Stomach (tissue), 9 donors: ENCODE measurements around the gene ANKDD1B. TPM values are rescaled to one million over a fixed set of nuclear protein-coding genes. Genes with fewer than 3 reads are reported as not detected.

ENCODE experiments used
- DNase-seq, 2 donors: peaks; one replicate each; pipeline versions ENCODE4 v3.0.0 to v3.0.0-alpha.2; 2013 to 2019
- H3K27ac ChIP-seq, 5 donors: fragments of 200-600 bp in 4 of 5; sonication (generic) in 4 of 5; one replicate each; pipeline ENCODE4 v1.5.1; 2013 to 2019; ENCODE audit warnings: mild to moderate bottlenecking in 1 of 5, moderate library complexity in 1 of 5
- H3K27me3 ChIP-seq, 3 donors: fragments of 200-600 bp; sonication (generic); one replicate each; pipeline ENCODE4 v1.5.1; 2017 to 2019; ENCODE audit warnings: mixed run types in 1 of 3
- H3K36me3 ChIP-seq, 4 donors: fragments of 200-600 bp; sonication (generic); 1 replicate in 3 of 4; 2 replicates in 1 of 4; pipeline ENCODE4 v1.5.1; 2016 to 2019
- H3K4me1 ChIP-seq, 4 donors: fragments of 200-600 bp; sonication (generic); one replicate each; pipeline ENCODE4 v1.5.1; 2016 to 2019
- H3K4me3 ChIP-seq, 4 donors: fragments of 200-600 bp; sonication (generic) in 3 of 4; one replicate each; pipeline ENCODE4 v1.5.1; 2016 to 2019; ENCODE audit warnings: mild to moderate bottlenecking in 1 of 4
- H3K9me3 ChIP-seq, 4 donors: fragments of 200-600 bp; sonication (generic); one replicate each; pipeline ENCODE4 v1.5.1; 2016 to 2019
- EP300 ChIP-seq: sonication (generic); formaldehyde crosslinking; IDR thresholded peaks from one replicate; pipeline ENCODE4 v1.6.1; 2017; ENCODE audit warnings: antibody characterized with exemption
- POLR2A ChIP-seq, 4 donors: fragments of 450-650 bp; IDR thresholded peaks; one replicate each; pipeline ENCODE4 v1.6.1; 2016; ENCODE audit warnings: antibody characterized with exemption in 4 of 4, control low read depth in 2 of 4, mild to moderate bottlenecking in 1 of 4, moderate library complexity in 1 of 4
- POLR2AphosphoS5 ChIP-seq, 3 donors: sonication (generic); formaldehyde crosslinking; IDR thresholded peaks; one replicate each; pipeline ENCODE4 v1.6.1; 2016; ENCODE audit warnings: antibody characterized with exemption in 3 of 3
- WGBS, 5 donors: extraction: QIAGEN DNeasy Blood & Tissue Kit in 3 of 5; methylation state at CpG; one replicate each; pipeline versions ENCODE4 v1.1.5 to v1.1.7; 2013 to 2018; 5-methylcytosine and 5-hydroxymethylcytosine counted together
- intact Hi-C: fragments of 100-400 bp; cut with DNase I; formaldehyde crosslinking; loops from one replicate; pipeline ENCODE4 v1.15.1; 2023; ENCODE audit warnings: low total_unique reads
- polyA plus RNA-seq, 3 donors: library from polyadenylated mRNA; stranded (reverse); fragments of 200-250 nt; gene quantifications; one replicate each; pipeline ENCODE4 v1.2.3, GENCODE V29; 2013
- total RNA-seq, 5 donors: library from RNA; depleted of rRNA; stranded (reverse); fragments of >200 nt; gene quantifications; one replicate each; pipeline versions ENCODE4 v1.1.0 to v1.2.3, GENCODE V29; 2014 to 2016
- TF ChIP-seq, protein P1 (sequence below), 7 experiments: fragments of 450-650 bp in 4 of 7; fragments of 200-600 bp in 3 of 7; sonication (generic) in 3 of 7; IDR thresholded peaks; one replicate each; pipeline ENCODE4 v1.5.1; 2016 to 2019; ENCODE audit warnings: antibody characterized with exemption in 7 of 7, control low read depth in 2 of 7, mild to moderate bottlenecking in 1 of 7
- donor health status: healthy with polysubstance abuse.
- donor health status: Bipolar disorder and iron deficiency.
- donor health status: healthy.

Gene ANKDD1B
- total and polyA plus RNA-seq, 8 donors, result 0.37 to 11.6 (median 3.6) TPM; not detected in 2

DNA sequence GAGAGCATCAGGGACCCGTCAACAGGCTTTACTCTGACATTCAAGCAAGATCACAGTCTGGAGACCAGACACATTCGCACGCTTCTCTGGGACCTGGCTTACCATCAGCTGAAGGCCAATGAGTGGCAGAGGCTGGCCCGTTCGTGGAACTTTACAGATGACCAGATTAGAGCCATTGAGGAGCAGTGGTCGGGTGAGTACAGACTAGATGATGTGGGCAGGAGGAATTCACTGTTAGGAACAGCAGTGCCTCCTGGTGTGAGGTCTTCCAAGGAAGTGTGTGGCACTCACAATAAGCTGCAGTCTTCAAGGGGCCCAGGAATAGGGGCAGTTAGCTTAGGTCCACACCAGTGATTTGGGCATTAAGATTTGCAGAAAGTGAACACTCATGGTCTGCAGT, 55.5 kb downstream of the ANKDD1B start:
- Histone ChIP-seq H3K36me3 (no peaks in the 10 kb centered on the region), H3K27me3 (no peaks in the 10 kb centered on the region), H3K4me3 (no peak overlapping the region), H3K27ac (no peak overlapping the region), H3K9me3 (no peaks in the 10 kb centered on the region), H3K4me1 (peaks cover 0 to 19% (median 16%) of the 10 kb centered on the region in 4 donors)
- TF ChIP-seq EP300 (no peak), POLR2AphosphoS5 (IDR thresholded peaks at IDR 0.05) (no peak), POLR2A (IDR thresholded peaks at IDR 0.05) (no peak)
- TF ChIP-seq, protein P1, sequence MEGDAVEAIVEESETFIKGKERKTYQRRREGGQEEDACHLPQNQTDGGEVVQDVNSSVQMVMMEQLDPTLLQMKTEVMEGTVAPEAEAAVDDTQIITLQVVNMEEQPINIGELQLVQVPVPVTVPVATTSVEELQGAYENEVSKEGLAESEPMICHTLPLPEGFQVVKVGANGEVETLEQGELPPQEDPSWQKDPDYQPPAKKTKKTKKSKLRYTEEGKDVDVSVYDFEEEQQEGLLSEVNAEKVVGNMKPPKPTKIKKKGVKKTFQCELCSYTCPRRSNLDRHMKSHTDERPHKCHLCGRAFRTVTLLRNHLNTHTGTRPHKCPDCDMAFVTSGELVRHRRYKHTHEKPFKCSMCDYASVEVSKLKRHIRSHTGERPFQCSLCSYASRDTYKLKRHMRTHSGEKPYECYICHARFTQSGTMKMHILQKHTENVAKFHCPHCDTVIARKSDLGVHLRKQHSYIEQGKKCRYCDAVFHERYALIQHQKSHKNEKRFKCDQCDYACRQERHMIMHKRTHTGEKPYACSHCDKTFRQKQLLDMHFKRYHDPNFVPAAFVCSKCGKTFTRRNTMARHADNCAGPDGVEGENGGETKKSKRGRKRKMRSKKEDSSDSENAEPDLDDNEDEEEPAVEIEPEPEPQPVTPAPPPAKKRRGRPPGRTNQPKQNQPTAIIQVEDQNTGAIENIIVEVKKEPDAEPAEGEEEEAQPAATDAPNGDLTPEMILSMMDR (IDR thresholded peaks at IDR 0.05), result no peak
- intact Hi-C loops, result no loop called here
- WGBS, 5 donors, result 71 to 95% (median 89%) methylated on average over 6 of the region's 6 CpGs
- no peak for DNase-seq

DNA sequence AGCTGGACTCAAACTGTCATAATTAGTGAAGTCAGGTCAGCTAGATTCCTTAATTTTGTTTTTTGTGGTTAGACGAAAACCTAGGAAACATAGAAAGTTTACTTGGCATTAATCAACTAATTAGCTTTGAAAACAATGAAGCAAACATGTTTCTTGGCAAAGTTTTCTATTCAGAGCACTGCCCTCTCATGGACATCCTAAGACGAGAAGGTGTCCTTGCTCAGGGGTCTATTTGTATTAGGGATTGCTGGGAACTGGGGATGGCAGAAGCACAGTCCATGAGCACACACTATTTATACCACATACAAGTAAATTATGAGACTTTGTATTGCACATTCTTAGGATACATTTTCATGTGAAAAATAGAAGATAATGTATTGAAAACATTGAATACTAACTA, 56.3 kb downstream of the ANKDD1B start:
- no peak for DNase-seq
- no peak overlapping the region for H3K27ac ChIP-seq
- no peak overlapping the region for H3K4me3 ChIP-seq
- no peak for TF ChIP-seq EP300
- no peak for TF ChIP-seq POLR2A (IDR thresholded peaks at IDR 0.05)
- no peak for TF ChIP-seq POLR2AphosphoS5 (IDR thresholded peaks at IDR 0.05)
- TF ChIP-seq, protein P1 (IDR thresholded peaks at IDR 0.05), result no peak
- intact Hi-C loops, result no loop called here
- 54 to 73% (median 64%) methylated on average over 2 of the region's 2 CpGs for WGBS, 5 donors
- H3K9me3 ChIP-seq, result no peaks in the 10 kb centered on the region
- H3K4me1 ChIP-seq, result peaks cover 0 to 21% (median 16%) of the 10 kb centered on the region in 4 donors
- H3K36me3 ChIP-seq, result peaks cover 0 to 2% (median 0%) of the 10 kb centered on the region in 4 donors
- no peaks in the 10 kb centered on the region for H3K27me3 ChIP-seq

DNA sequence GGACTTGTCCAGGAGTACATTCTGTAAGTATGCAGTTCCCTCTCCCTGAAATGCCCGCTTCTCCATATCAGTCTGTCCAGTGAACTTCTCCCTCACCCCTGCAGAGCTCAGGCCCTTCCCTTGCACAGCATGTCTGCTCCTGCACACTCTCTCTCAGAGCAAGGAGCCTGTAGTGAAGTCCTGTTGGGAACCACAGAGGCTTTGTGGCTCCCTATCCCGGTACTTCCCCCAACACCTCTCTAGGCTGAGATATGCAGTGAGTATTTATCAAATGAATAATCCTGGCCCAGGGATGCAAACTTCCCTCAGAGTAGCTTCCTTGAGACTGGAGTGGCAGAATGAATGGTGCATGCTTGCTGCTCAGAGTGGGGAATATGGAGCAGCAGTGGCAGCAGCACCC, 57.2 kb downstream of the ANKDD1B start:
- 65 to 80% (median 69%) methylated on average over 2 of the region's 2 CpGs for WGBS, 5 donors
- Histone ChIP-seq H3K9me3 (no peaks in the 10 kb centered on the region), H3K4me3 (peak overlapping the region in 1 of 4 donors; percentile 34), H3K36me3 (peaks cover 0 to 11% (median 4%) of the 10 kb centered on the region in 4 donors), H3K27ac (peak overlapping the region in 2 of 5 donors; percentile 50 to 70), H3K27me3 (no peaks in the 10 kb centered on the region), H3K4me1 (peaks cover 0 to 23% (median 16%) of the 10 kb centered on the region in 4 donors)
- intact Hi-C loops, result no loop called here
- DNase-seq, result no peak
- TF ChIP-seq POLR2A (IDR thresholded peaks at IDR 0.05) (no peak), EP300 (no peak), POLR2AphosphoS5 (IDR thresholded peaks at IDR 0.05) (no peak)
- TF ChIP-seq, protein P1 (IDR thresholded peaks at IDR 0.05), result no peak

DNA sequence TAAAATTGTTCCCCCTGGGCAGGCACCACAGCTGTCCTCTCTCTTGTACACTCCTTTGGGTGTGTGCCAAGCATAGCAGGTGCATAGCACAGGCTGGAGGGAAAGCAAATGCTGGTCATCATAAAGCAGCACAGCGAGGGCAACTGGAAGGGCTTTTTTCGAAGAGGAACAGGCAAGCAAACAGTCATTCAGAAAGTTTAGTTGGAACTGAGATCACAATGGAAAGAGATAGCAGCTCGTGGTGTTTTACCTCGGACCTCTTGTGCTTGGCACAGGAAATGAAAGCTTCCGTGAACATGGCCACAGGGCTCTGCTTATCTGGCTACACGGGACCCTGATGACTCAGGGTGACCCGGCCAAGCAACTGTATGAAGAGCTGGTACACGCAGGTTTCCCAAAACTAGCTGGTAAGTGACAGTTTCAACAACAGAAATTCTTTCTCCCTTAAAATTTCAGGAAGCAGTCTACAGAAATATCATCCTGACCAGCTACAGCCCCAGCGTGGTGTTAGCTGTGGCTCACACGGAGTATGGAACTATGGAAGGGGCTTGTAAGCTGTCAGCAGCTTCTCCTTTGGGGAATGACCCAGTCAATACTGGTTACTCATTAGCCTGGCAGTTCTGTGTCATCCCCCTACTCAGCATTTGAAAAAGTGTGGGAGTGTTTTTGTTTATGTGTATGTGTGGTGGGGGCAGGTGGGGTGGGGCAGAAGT, 57.9 kb downstream of the ANKDD1B start:
- 12 to 30% (median 24%) methylated on average over 10 of the region's 10 CpGs for WGBS, 5 donors

DNA sequence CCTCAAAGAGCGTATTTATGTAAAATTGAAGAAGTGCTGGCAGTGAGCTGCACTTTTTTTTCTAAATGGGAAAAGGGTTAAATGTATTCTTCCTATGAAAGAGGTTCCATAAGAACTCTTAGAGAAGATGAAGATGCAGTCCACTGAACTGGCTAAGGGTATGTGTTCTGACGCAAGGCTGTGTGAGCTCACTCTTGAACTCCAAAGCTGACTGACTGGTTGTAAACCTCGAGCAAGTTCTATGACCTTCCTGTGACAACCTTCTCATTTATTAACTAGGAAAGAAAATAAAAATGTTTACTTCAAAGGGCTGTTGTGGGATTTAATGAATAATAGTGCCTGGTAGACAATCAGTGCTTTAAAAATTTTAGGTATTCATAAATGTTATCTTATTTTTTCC, 59.3 kb downstream of the ANKDD1B start:
- Histone ChIP-seq H3K4me3 (no peak overlapping the region), H3K9me3 (no peaks in the 10 kb centered on the region), H3K36me3 (peaks cover 0 to 23% (median 21%) of the 10 kb centered on the region in 4 donors), H3K4me1 (peaks cover 0 to 23% (median 16%) of the 10 kb centered on the region in 4 donors), H3K27me3 (no peaks in the 10 kb centered on the region), H3K27ac (no peak overlapping the region)
- TF ChIP-seq EP300 (no peak), POLR2A (IDR thresholded peaks at IDR 0.05) (no peak)
- TF ChIP-seq, protein P1 (IDR thresholded peaks at IDR 0.05), result no peak
- DNase-seq, result peak in 1 of 2 donors; percentile 63
- intact Hi-C loops, result no loop called here
- WGBS, 5 donors, result 69 to 76% (median 73%) methylated on average over 3 of the region's 3 CpGs

More for the DNA sequence above, 57.9 kb downstream of the ANKDD1B start:
- peaks cover 0 to 14% (median 10%) of the 10 kb centered on the region in 4 donors for H3K36me3 ChIP-seq
- intact Hi-C loops, result no loop called here
- peak; percentile 62 to 73 for DNase-seq
- H3K27me3 ChIP-seq, result no peaks in the 10 kb centered on the region
- peak overlapping the region in 2 of 4 donors; percentile 6 to 34 for H3K4me3 ChIP-seq
- peaks cover 0 to 23% (median 16%) of the 10 kb centered on the region in 4 donors for H3K4me1 ChIP-seq
- TF ChIP-seq POLR2A (IDR thresholded peaks at IDR 0.05), result no peak
- TF ChIP-seq POLR2AphosphoS5 (IDR thresholded peaks at IDR 0.05), result peak in 2 of 3 donors; percentile 60 to 75
- H3K9me3 ChIP-seq, result no peaks in the 10 kb centered on the region
- H3K27ac ChIP-seq, result peak overlapping the region in 4 of 5 donors; percentile 9 to 70 (median 42)
